CD14-positive monocyte (primary cell): ENCODE measurements around the gene CACNA1E. TPM values are rescaled to one million over a fixed set of nuclear protein-coding genes. Genes with fewer than 3 reads are reported as not detected.

Experiments used
- DNase-seq, 3 donors: peaks; one replicate each; pipeline ENCODE4 v3.0.0-alpha.2; 2011 to 2022
- H2AFZ ChIP-seq: 2 replicates; pipeline ENCODE4 v1.6.0; 2012; ENCODE audit warnings: mild to moderate bottlenecking, low read depth, low read length, inconsistent platforms; ENCODE audit not compliant: insufficient read depth, poor library complexity, severe bottlenecking
- H3K27ac ChIP-seq, 2 donors: 1 replicate in 1 of 2; 2 replicates in 1 of 2; pipeline ENCODE4 v1.5.1; 2012 to 2013; ENCODE audit warnings: low read length in 2 of 2, control low read depth in 1 of 2, inconsistent platforms in 1 of 2, low read depth in 1 of 2, mild to moderate bottlenecking in 1 of 2
- H3K27me3 ChIP-seq, 2 donors: one replicate each; pipeline versions ENCODE4 v1.6.0 to v1.6.1; 2011 to 2013; ENCODE audit warnings: low read length in 2 of 2; ENCODE audit not compliant: control insufficient read depth in 2 of 2, insufficient read depth in 2 of 2
- H3K36me3 ChIP-seq, 2 donors: replicated peaks in 1 of 2; 1 replicate in 1 of 2; 2 replicates in 1 of 2; pipeline versions ENCODE4 v1.5.1 to v1.6.1; 2012 to 2013; ENCODE audit warnings: low read length in 2 of 2, control low read depth in 1 of 2, inconsistent platforms in 1 of 2, mild to moderate bottlenecking in 1 of 2; ENCODE audit not compliant: insufficient read depth in 2 of 2, control insufficient read depth in 1 of 2
- H3K4me1 ChIP-seq, 2 donors: 1 replicate in 1 of 2; 2 replicates in 1 of 2; pipeline versions ENCODE4 v1.5.1 to v1.6.1; 2012 to 2013; ENCODE audit warnings: low read length in 2 of 2, control low read depth in 1 of 2, inconsistent platforms in 1 of 2, mild to moderate bottlenecking in 1 of 2, moderate library complexity in 1 of 2; ENCODE audit not compliant: insufficient read depth in 2 of 2, control insufficient read depth in 1 of 2
- H3K4me2 ChIP-seq: replicated peaks from 2 replicates; pipeline ENCODE3; 2012; ENCODE audit warnings: low read length, moderate library complexity, mild to moderate bottlenecking; ENCODE audit not compliant: poor library complexity, severe bottlenecking; ENCODE audit errors: extremely low read depth
- H3K4me3 ChIP-seq, 3 experiments: fragments of 200-600 bp in 1 of 3; sonication (generic) in 1 of 3; replicated peaks in 1 of 3; 1 replicate in 2 of 3; 2 replicates in 1 of 3; pipeline ENCODE4 v1.5.1; 2011 to 2013; ENCODE audit warnings: low read length in 3 of 3, mild to moderate bottlenecking in 3 of 3, control low read depth in 2 of 3, low read depth in 2 of 3, inconsistent platforms in 1 of 3, moderate library complexity in 1 of 3
- H3K79me2 ChIP-seq: 2 replicates; pipeline ENCODE4 v1.6.0; 2012; ENCODE audit warnings: mild to moderate bottlenecking, control low read depth, inconsistent platforms, low read length, moderate library complexity; ENCODE audit not compliant: insufficient read depth
- H3K9ac ChIP-seq: 2 replicates; pipeline ENCODE4 v1.6.0; 2017; ENCODE audit warnings: low read length, mild to moderate bottlenecking; ENCODE audit not compliant: insufficient read depth, poor library complexity, severe bottlenecking
- H3K9me3 ChIP-seq, 2 donors: replicated peaks in 1 of 2; 1 replicate in 1 of 2; 2 replicates in 1 of 2; pipeline versions ENCODE4 v1.5.1 to v1.6.1; 2012 to 2013; ENCODE audit warnings: low read length in 2 of 2, control low read depth in 1 of 2; ENCODE audit not compliant: control insufficient read depth in 1 of 2, insufficient read depth in 1 of 2
- H4K20me1 ChIP-seq: 2 replicates; pipeline ENCODE4 v1.6.0; 2012; ENCODE audit warnings: mild to moderate bottlenecking, low read length, control low read depth, moderate library complexity; ENCODE audit not compliant: insufficient read depth
- H3K27ac Mint-ChIP-seq, 7 donors: one replicate each; pipeline ENCODE4 v1.8.0; 2020; ENCODE audit warnings: mild to moderate bottlenecking in 7 of 7, mixed read lengths in 7 of 7, moderate library complexity in 6 of 7, inconsistent platforms in 2 of 7
- H3K27me3 Mint-ChIP-seq, 3 donors: one replicate each; pipeline ENCODE4 v1.8.0; 2021 to 2022; ENCODE audit warnings: low read depth in 3 of 3, mild to moderate bottlenecking in 3 of 3, mixed read lengths in 3 of 3, moderate library complexity in 3 of 3, inconsistent platforms in 1 of 3
- H3K36me3 Mint-ChIP-seq, 2 donors: one replicate each; pipeline ENCODE4 v1.8.0; 2020; ENCODE audit warnings: mixed read lengths in 2 of 2, inconsistent platforms in 1 of 2, mild to moderate bottlenecking in 1 of 2
- H3K4me1 Mint-ChIP-seq: one replicate; pipeline ENCODE4 v1.8.0; 2020; ENCODE audit warnings: mild to moderate bottlenecking, mixed read lengths
- H3K4me3 Mint-ChIP-seq, 2 donors: one replicate each; pipeline ENCODE4 v1.8.0; 2020; ENCODE audit warnings: mild to moderate bottlenecking in 2 of 2, mixed read lengths in 2 of 2, moderate library complexity in 1 of 2
- H3K9me3 Mint-ChIP-seq, 7 donors: one replicate each; pipeline ENCODE4 v1.8.0; 2020 to 2022; ENCODE audit warnings: mixed read lengths in 7 of 7, mild to moderate bottlenecking in 6 of 7, moderate library complexity in 6 of 7, inconsistent platforms in 2 of 7
- CTCF ChIP-seq: fragments of 200-600 bp; IDR thresholded peaks from one replicate; pipeline ENCODE4 v1.8.0; 2022; ENCODE audit warnings: antibody characterized with exemption, mild to moderate bottlenecking
- WGBS: methylation state at CpG from one replicate; pipeline ENCODE4 v1.1.5; 2013; ENCODE audit warnings: missing lambda C conversion rate; ENCODE audit not compliant: insufficient coverage; 5-methylcytosine and 5-hydroxymethylcytosine counted together
- intact Hi-C, 2 donors: fragments of 100-400 bp; cut with micrococcal nuclease; formaldehyde crosslinking; loops; one replicate each; pipeline versions ENCODE4 v1.15.0 to v1.15.1; 2023
- polyA plus RNA-seq, 3 donors: library from polyadenylated mRNA; depleted of rRNA in 1 of 3; unstranded in 2 of 3; stranded (reverse) in 1 of 3; fragments of 300-500 nt in 2 of 3; fragments of >200 nt in 1 of 3; fragmentation: Illumina TruSeq in 2 of 3; gene quantifications; 1 replicate in 2 of 3; 2 replicates in 1 of 3; pipeline ENCODE4 v1.2.3, GENCODE V29; 2012 to 2021

CACNA1E gene
- polyA plus RNA-seq, 3 donors, result 0.04 TPM; not detected in 2

- no peaks in the 10 kb centered on the region for H3K4me1 Mint-ChIP-seq
- H3K9me3 Mint-ChIP-seq, result peaks cover 0 to 15% (median 2%) of the 10 kb centered on the region in 7 donors
- Histone ChIP-seq H3K9ac (no peak overlapping the region), H4K20me1 (no peaks in the 10 kb centered on the region), H3K9me3 (no peaks in the 10 kb centered on the region), H3K27me3 (peaks cover 0 to 3% of the 10 kb centered on the region in 2 donors), H3K4me1 (no peaks in the 10 kb centered on the region), H3K27ac (no peak overlapping the region), H3K36me3 (no peaks in the 10 kb centered on the region), H3K4me2 (no peak overlapping the region), H2AFZ (no peak overlapping the region), H3K4me3 (no peak overlapping the region), H3K79me2 (no peaks in the 10 kb centered on the region)
- intact Hi-C loops, result no loop called here
- no peak overlapping the region for H3K4me3 Mint-ChIP-seq
- no CpG with 5 or more reads among the region's 2 CpGs for WGBS
- no peak for DNase-seq
- H3K36me3 Mint-ChIP-seq, result no peaks in the 10 kb centered on the region
- no peak overlapping the region for H3K27ac Mint-ChIP-seq
- TF ChIP-seq CTCF, result no peak
- peaks cover 0 to 4% (median 3%) of the 10 kb centered on the region in 3 donors for H3K27me3 Mint-ChIP-seq
Observed at GRCh38 chr1:181714428-181714827, 231.1 kb downstream of the CACNA1E start.

GRCh38 chr1:181718034-181718433 is 234.7 kb downstream of the CACNA1E start:
- H3K27me3 ChIP-seq, result peaks cover 0 to 3% of the 10 kb centered on the region in 2 donors
- intact Hi-C loops, result no loop called here
- no peak for DNase-seq

More at GRCh38 chr1:181718034-181718433, 234.7 kb downstream of the CACNA1E start:
- Histone ChIP-seq H3K4me1 (no peaks in the 10 kb centered on the region), H4K20me1 (no peaks in the 10 kb centered on the region), H2AFZ (no peak overlapping the region), H3K27ac (no peak overlapping the region), H3K9ac (no peak overlapping the region), H3K36me3 (no peaks in the 10 kb centered on the region), H3K9me3 (no peaks in the 10 kb centered on the region), H3K4me2 (no peak overlapping the region), H3K79me2 (no peaks in the 10 kb centered on the region), H3K4me3 (no peak overlapping the region)
- H3K9me3 Mint-ChIP-seq, result peaks cover 0 to 6% (median 0%) of the 10 kb centered on the region in 7 donors
- peaks cover 0 to 2% (median 0%) of the 10 kb centered on the region in 3 donors for H3K27me3 Mint-ChIP-seq
- no CpG with 5 or more reads among the region's 6 CpGs for WGBS
- H3K36me3 Mint-ChIP-seq, result no peaks in the 10 kb centered on the region
- H3K27ac Mint-ChIP-seq, result no peak overlapping the region
- H3K4me3 Mint-ChIP-seq, result no peak overlapping the region
- no peak for TF ChIP-seq CTCF
- H3K4me1 Mint-ChIP-seq, result no peaks in the 10 kb centered on the region
